H1 (cell line): Measurements from ENCODE around the gene UVSSA. TPM values are rescaled to one million over a fixed set of nuclear protein-coding genes. Genes with fewer than 3 reads are reported as not detected.

Source experiments
- CEBPB ChIP-seq: IDR thresholded peaks from 2 replicates; pipeline ENCODE4 v1.6.1; 2012; ENCODE audit warnings: low read depth, low read length
- MAFK ChIP-seq: IDR thresholded peaks from 2 replicates; pipeline ENCODE4 v1.6.1; 2012; ENCODE audit warnings: low read depth, mild to moderate bottlenecking, improper control_type of control experiment, low read length
- SIN3A ChIP-seq, 2 experiments: IDR thresholded peaks in 1 of 2; conservative IDR thresholded peaks in 1 of 2; 2 replicates each; pipeline ENCODE4 v1.6.1; 2011 to 2012; ENCODE audit warnings: low read length in 2 of 2, improper control_type of control experiment in 1 of 2, low read depth in 1 of 2, mild to moderate bottlenecking in 1 of 2
- SP2 ChIP-seq: IDR thresholded peaks from 2 replicates; pipeline ENCODE4 v1.6.1; 2012; ENCODE audit warnings: mild to moderate bottlenecking, low read length, inconsistent platforms
- TEAD4 ChIP-seq: IDR thresholded peaks from 2 replicates; pipeline ENCODE4 v1.6.1; 2012; ENCODE audit warnings: low read depth, low read length, inconsistent platforms, mixed read lengths
- polyA plus RNA-seq, 7 experiments: library from polyadenylated mRNA; depleted of rRNA in 3 of 7; stranded (reverse) in 5 of 7; unstranded in 2 of 7; fragments of >200 nt in 5 of 7; fragments of 200-250 nt in 2 of 7; gene quantifications; 1 replicate in 5 of 7; 2 replicates in 1 of 7; 4 replicates in 1 of 7; pipeline versions ENCODE4 v1.2.1 to v1.2.3, GENCODE V29; 2011 to 2013; ENCODE audit warnings: missing spikeins in 2 of 7, mixed read lengths in 2 of 7
- total RNA-seq: library from RNA; stranded (reverse); fragmentation: NEBNext Ultra II Directional; extraction: Animal tissue kit (Norgen Biotek cat#: 25700); gene quantifications from 2 replicates; pipeline ENCODE4 v1.2.1, GENCODE V29; 2021

Gene UVSSA
- total and polyA plus RNA-seq, 2 of the 8 experiments (the other 6 are each of a cell fraction or from before 2014, with no cell fraction given), result 14.5 to 19.4 TPM

DNA sequence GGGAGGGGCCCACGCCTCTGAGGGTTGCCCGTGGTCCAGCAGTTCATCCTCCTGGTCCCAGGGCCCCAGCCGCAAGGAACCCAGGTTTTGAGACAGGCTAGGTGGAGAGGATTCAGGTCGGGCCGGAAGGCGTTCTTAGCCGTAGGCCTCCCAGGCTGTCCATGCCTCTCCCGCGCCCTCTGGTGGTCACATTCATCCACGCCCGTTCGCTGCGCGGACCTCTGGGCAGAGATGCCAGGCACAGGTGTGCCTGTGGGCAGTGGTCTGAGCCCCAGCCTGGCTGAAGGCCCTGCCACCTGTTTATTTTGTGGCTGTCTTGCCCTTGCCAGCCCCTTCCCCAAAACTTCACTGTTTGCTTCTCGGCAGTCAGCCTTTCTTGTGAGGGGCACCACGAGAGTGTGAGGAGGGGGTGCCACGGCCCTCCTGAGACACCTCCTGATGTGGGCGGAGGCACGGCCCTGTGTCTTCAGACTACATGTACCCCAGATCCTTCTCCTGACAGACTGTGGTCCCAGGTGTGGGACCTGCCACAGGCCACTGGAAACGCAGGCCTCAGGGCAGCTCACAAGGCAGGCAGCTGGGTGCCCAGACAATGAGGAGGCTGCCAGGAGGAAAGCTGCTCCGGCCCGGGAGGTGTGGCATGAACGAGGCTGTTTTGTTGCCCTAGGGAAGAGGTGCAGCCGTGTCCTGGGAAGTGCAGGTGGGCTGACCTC, 5.0 kb downstream of the UVSSA start (continued):
- TF ChIP-seq TEAD4 (peak; percentile 53; the same call in 1 of the 2 replicates), SIN3A (conservative IDR thresholded peaks at IDR 0.05 in 1 of 2, IDR thresholded peaks at IDR 0.05 in 1 of 2; ENCODE audit: low read depth in 1 of 2, low read length in 2 of 2) (no peak), SP2 (no peak), CEBPB (no peak), MAFK (no peak)
